ENCODE measurements around the gene NME7. TPM values are rescaled to one million over a fixed set of nuclear protein-coding genes. Genes with fewer than 3 reads are reported as not detected.

NME7 gene
- polyA plus RNA-seq, 1 of the 3 experiments (the other 2 are of a cell fraction): 13.7 TPM

DNA sequence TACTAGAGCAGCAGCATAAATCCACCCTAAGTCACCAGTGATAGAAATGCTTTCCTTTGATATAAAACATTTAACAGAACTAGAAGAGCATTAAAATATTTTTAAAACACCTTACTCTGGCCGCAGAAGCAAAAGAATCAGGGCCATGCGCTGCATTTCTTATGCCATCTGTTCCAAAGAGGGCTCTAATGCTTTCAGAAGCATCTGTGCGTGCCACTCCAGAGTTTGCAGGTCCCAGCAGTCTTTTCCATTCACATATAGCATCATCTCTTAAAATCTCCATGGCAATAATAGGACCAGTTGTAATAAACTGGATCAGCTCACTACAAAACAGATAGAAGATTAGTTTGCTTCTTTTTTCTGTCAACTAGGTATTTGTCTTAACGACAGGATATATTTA is 69.2 kb downstream of the NME7 start (continued):
- no peak for TF ChIP-seq GATA2 (CRISPR knock-in tag; IDR thresholded peaks at IDR 0.05)
- TF ChIP-seq POLR2AphosphoS5 (IDR thresholded peaks at IDR 0.05; ENCODE audit: low read depth, low read length): no peak
- TF ChIP-seq ELF1 (IDR thresholded peaks at IDR 0.05): no peak
- no peak for TF ChIP-seq RCOR1 (IDR thresholded peaks at IDR 0.05; ENCODE audit: low read length)

GRCh38 chr1:169295846-169296245 is 71.8 kb downstream of the NME7 start:
- no peak for DNase-seq
- H2AFZ ChIP-seq (ENCODE audit: low read depth): no peak overlapping the region
- WGBS (ENCODE audit: low lambda C conversion rate): 99% methylated on average over 2 of the region's 2 CpGs
- H3K9me2 ChIP-seq: no peaks in the 10 kb centered on the region
- no peak overlapping the region for H3K4me3 ChIP-seq (ENCODE audit: low read depth in 2 of 2, low read length in 1 of 2)
- TF ChIP-seq ELF1 (IDR thresholded peaks at IDR 0.05): no peak
- TF ChIP-seq USF1 (IDR thresholded peaks at IDR 0.05; ENCODE audit: borderline replicate concordance, low read depth): no peak
- TF ChIP-seq YY1 (IDR thresholded peaks at IDR 0.05; ENCODE audit: low read depth): no peak
- TF ChIP-seq FOXJ3 (CRISPR knock-in tag; IDR thresholded peaks at IDR 0.05): no peak
- TF ChIP-seq, protein P1, sequence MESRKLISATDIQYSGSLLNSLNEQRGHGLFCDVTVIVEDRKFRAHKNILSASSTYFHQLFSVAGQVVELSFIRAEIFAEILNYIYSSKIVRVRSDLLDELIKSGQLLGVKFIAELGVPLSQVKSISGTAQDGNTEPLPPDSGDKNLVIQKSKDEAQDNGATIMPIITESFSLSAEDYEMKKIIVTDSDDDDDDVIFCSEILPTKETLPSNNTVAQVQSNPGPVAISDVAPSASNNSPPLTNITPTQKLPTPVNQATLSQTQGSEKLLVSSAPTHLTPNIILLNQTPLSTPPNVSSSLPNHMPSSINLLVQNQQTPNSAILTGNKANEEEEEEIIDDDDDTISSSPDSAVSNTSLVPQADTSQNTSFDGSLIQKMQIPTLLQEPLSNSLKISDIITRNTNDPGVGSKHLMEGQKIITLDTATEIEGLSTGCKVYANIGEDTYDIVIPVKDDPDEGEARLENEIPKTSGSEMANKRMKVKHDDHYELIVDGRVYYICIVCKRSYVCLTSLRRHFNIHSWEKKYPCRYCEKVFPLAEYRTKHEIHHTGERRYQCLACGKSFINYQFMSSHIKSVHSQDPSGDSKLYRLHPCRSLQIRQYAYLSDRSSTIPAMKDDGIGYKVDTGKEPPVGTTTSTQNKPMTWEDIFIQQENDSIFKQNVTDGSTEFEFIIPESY (IDR thresholded peaks at IDR 0.05; ENCODE audit: borderline replicate concordance, low read depth): no peak
- no peak for TF ChIP-seq POLR2AphosphoS5 (IDR thresholded peaks at IDR 0.05; ENCODE audit: low read depth, low read length)
- no peak for TF ChIP-seq PBX3 (IDR thresholded peaks at IDR 0.05)
- TF ChIP-seq GATA2 (CRISPR knock-in tag; IDR thresholded peaks at IDR 0.05): no peak
- no peak for TF ChIP-seq REST (IDR thresholded peaks at IDR 0.05; ENCODE audit: low read depth, low read length)
- no peak for TF ChIP-seq TEAD4 (IDR thresholded peaks at IDR 0.05; ENCODE audit: borderline replicate concordance, insufficient read depth)
- no peak for TF ChIP-seq EP300 (IDR thresholded peaks at IDR 0.05; ENCODE audit: borderline replicate concordance in 1 of 2, low read depth in 1 of 2, low read length in 1 of 2)
- TF ChIP-seq IRF3 (IDR thresholded peaks at IDR 0.05; ENCODE audit: low read depth, low read length): no peak
- TF ChIP-seq RCOR1 (IDR thresholded peaks at IDR 0.05; ENCODE audit: low read length): no peak
- no peak for TF ChIP-seq SIN3A (IDR thresholded peaks at IDR 0.05; ENCODE audit: borderline replicate concordance, low read depth, low read length)
- no peak for TF ChIP-seq GABPA (IDR thresholded peaks at IDR 0.05; ENCODE audit: low read depth)
- TF ChIP-seq SMC3 (IDR thresholded peaks at IDR 0.05; ENCODE audit: low read depth, low read length): no peak
- TF ChIP-seq USF2 (IDR thresholded peaks at IDR 0.05; ENCODE audit: borderline replicate concordance, low read depth, low read length): no peak
- TF ChIP-seq RAD21 (IDR thresholded peaks at IDR 0.05; ENCODE audit: low read length): no peak
- peaks cover 6 to 22% of the 10 kb centered on the region in 2 experiments for H3K36me3 ChIP-seq (replicated peaks in 1 of 2; ENCODE audit: control insufficient read depth in 1 of 2, insufficient read depth in 2 of 2, low read length in 1 of 2)
- no peaks in the 10 kb centered on the region for H3K27me3 ChIP-seq (ENCODE audit: insufficient read depth)
- no peaks in the 10 kb centered on the region for H3K9me3 ChIP-seq
- ChIA-PET POLR2A (no interaction called here), CTCF (no interaction called here)
- no peak overlapping the region for H3K4me2 ChIP-seq
- H3K9ac ChIP-seq: no peak overlapping the region
- no peaks in the 10 kb centered on the region for H3F3A ChIP-seq (replicated peaks; ENCODE audit: insufficient read depth)
- H3K4me1 ChIP-seq (ENCODE audit: control insufficient read depth in 1 of 2, insufficient read depth in 2 of 2, low read depth in 1 of 2, low read length in 1 of 2): no peaks in the 10 kb centered on the region; a peak in 1 of 4 replicates
- no peaks in the 10 kb centered on the region for H3K79me2 ChIP-seq (ENCODE audit: insufficient read depth)
- H4K20me1 ChIP-seq (ENCODE audit: insufficient read depth): no peaks in the 10 kb centered on the region
- H3K27ac ChIP-seq (ENCODE audit: low read depth in 2 of 2, low read length in 1 of 2): no peak overlapping the region

All from SK-N-SH (cell line).